K562 (cell line): ENCODE results near the gene STIM1. TPM values are rescaled to one million over a fixed set of nuclear protein-coding genes. Genes with fewer than 3 reads are reported as not detected.
A peak's percentile ranks its signal among the peaks of the same experiment; 100 is the strongest.

Source experiments
- ATAC-seq: fragments of 200-7000 bp; cut with Tn5 transposase; 3 replicates; pipeline ENCODE4 v1.9.1; 2020; ENCODE audit warnings: moderate library complexity
- Bru-seq: library from RNA; stranded (reverse); fragments of 400-500 nt; gene quantifications from one replicate; lab custom pipeline; 2021; lab: Mats Ljungman, UMichigan
- BruChase-seq, 2 experiments: library from RNA; stranded (reverse); fragments of 400-500 nt; gene quantifications; one replicate each; lab custom pipeline; 2021; lab: Mats Ljungman, UMichigan
- BruUV-seq: library from RNA; stranded (reverse); fragments of 400-500 nt; replicated peaks from 2 replicates; lab custom pipeline; 2021; lab: Mats Ljungman, UMichigan
- CTCF ChIA-PET: fragments of 300-600 bp; formaldehyde crosslinking; extraction: SDS; loops from one replicate; lab custom pipeline; 2021; ENCODE audit warnings: low intra/inter-chr PET ratio; lab: Yijun Ruan, JAX
- POLR2A ChIA-PET: fragments of 300-600, 350-650 bp; sonication (Branson Sonifier 250); formaldehyde crosslinking; extraction: SDS; loops from one replicate; lab custom pipeline; 2021; ENCODE audit warnings: antibody characterized with exemption, inconsistent platforms; lab: Yijun Ruan, JAX
- DNase-seq, 4 experiments: peaks; one replicate each; pipeline versions ENCODE4 v3.0.0 to v3.0.0-alpha.2; 2011 to 2018; ENCODE audit warnings: low spot score in 3 of 4, mixed read lengths in 3 of 4; ENCODE audit errors: extremely low read depth in 1 of 4
- FAIRE-seq: peaks from 2 replicates; lab custom pipeline; 2011; peaks lifted over from hg19 to GRCh38; lab: Jason Lieb, UNC
- H2AFZ ChIP-seq: 2 replicates; pipeline ENCODE4 v1.6.0; 2011; ENCODE audit warnings: low read depth, low read length, control low read depth, inconsistent platforms
- H3K27ac ChIP-seq: fragments of 200-600 bp; 3 replicates; pipeline ENCODE4 v1.8.0; 2011; ENCODE audit warnings: low read depth, mild to moderate bottlenecking, control low read depth, inconsistent platforms, low read length, moderate library complexity, mixed read lengths; ENCODE audit errors: extremely low read depth
- H3K27me3 ChIP-seq, 2 experiments: fragments of 300-600 bp in 1 of 2; 2 replicates in 1 of 2; 3 replicates in 1 of 2; pipeline versions ENCODE4 v1.6.0 to v1.8.0; 2011; ENCODE audit warnings: inconsistent platforms in 2 of 2, low read length in 2 of 2, mild to moderate bottlenecking in 1 of 2, mixed read lengths in 1 of 2, moderate library complexity in 1 of 2; ENCODE audit not compliant: control insufficient read depth in 2 of 2, insufficient read depth in 2 of 2
- H3K36me3 ChIP-seq: fragments of 300-600 bp; 3 replicates; pipeline ENCODE4 v1.8.0; 2011; ENCODE audit warnings: mild to moderate bottlenecking, low read length, inconsistent platforms; ENCODE audit not compliant: control insufficient read depth, insufficient read depth
- H3K4me1 ChIP-seq, 2 experiments: fragments of 200-600 bp in 1 of 2; replicated peaks in 1 of 2; 2 replicates in 1 of 2; 3 replicates in 1 of 2; pipeline versions ENCODE4 v1.5.1 to v1.8.0; 2011; ENCODE audit warnings: inconsistent platforms in 2 of 2, low read length in 2 of 2, mild to moderate bottlenecking in 1 of 2, mixed read lengths in 1 of 2, moderate library complexity in 1 of 2; ENCODE audit not compliant: control insufficient read depth in 2 of 2, insufficient read depth in 2 of 2
- H3K4me2 ChIP-seq: 2 replicates; pipeline ENCODE4 v1.6.1; 2011; ENCODE audit warnings: low read length, control low read depth, inconsistent platforms, mixed read lengths; ENCODE audit not compliant: insufficient read depth
- H3K4me3 ChIP-seq: fragments of 200-600 bp; sonication (generic), shearing (Covaris generic); 2 replicates; pipeline ENCODE4 v1.5.1; 2016; ENCODE audit warnings: control low read depth, inconsistent platforms
- H3K79me2 ChIP-seq: fragments of 200-600 bp; 3 replicates; pipeline ENCODE4 v1.8.0; 2011; ENCODE audit warnings: low read length, inconsistent platforms; ENCODE audit not compliant: control insufficient read depth, insufficient read depth
- H3K9ac ChIP-seq, 2 experiments: 2 replicates each; pipeline versions ENCODE4 v1.6.0 to v1.6.1; 2011; ENCODE audit warnings: low read depth in 2 of 2, low read length in 2 of 2, control low read depth in 1 of 2, inconsistent platforms in 1 of 2, mild to moderate bottlenecking in 1 of 2, mixed read lengths in 1 of 2; ENCODE audit not compliant: insufficient read depth in 1 of 2
- H3K9me1 ChIP-seq: one replicate; pipeline ENCODE4 v1.6.0; 2011; ENCODE audit warnings: inconsistent platforms, mild to moderate bottlenecking, low read length, moderate library complexity; ENCODE audit not compliant: control insufficient read depth, insufficient read depth
- H3K9me3 ChIP-seq: replicated peaks from 2 replicates; pipeline ENCODE4 v1.5.1; 2011; ENCODE audit warnings: low read depth, low read length, inconsistent platforms; ENCODE audit not compliant: control insufficient read depth, insufficient read depth
- H4K20me1 ChIP-seq: replicated peaks from 2 replicates; pipeline ENCODE4 v1.6.1; 2011; ENCODE audit warnings: low read length, inconsistent platforms, mixed read lengths; ENCODE audit not compliant: control insufficient read depth, insufficient read depth
- DACH1 ChIP-seq: fragments of 450-650 bp; IDR thresholded peaks from 2 replicates; pipeline ENCODE4 v1.6.1; 2018; ENCODE audit not compliant: partially characterized antibody
- HNRNPL ChIP-seq: fragments of 200-400 bp; formaldehyde crosslinking; IDR thresholded peaks from 2 replicates; pipeline ENCODE4 v1.6.1; 2017; ENCODE audit warnings: low read depth, mild to moderate bottlenecking, low read length
- KLF1 ChIP-seq: fragments of 450-650 bp; IDR thresholded peaks from 2 replicates; pipeline ENCODE4 v1.6.1; 2016; ENCODE audit warnings: missing genetic modification characterization, missing compliant biosample characterization
- KLF13 ChIP-seq: fragments of 450-650 bp; IDR thresholded peaks from 2 replicates; pipeline ENCODE4 v1.6.1; 2016; ENCODE audit warnings: missing genetic modification characterization, low read depth, mild to moderate bottlenecking, missing compliant biosample characterization, moderate library complexity, borderline replicate concordance
- PHF21A ChIP-seq: fragments of 450-650 bp; IDR thresholded peaks from 2 replicates; pipeline ENCODE4 v1.6.1; 2017; ENCODE audit warnings: low read depth, borderline replicate concordance
- POLR2AphosphoS5 ChIP-seq: IDR thresholded peaks from 2 replicates; pipeline ENCODE4 v1.6.1; 2011; ENCODE audit warnings: mild to moderate bottlenecking, low read depth, low read length, moderate library complexity; ENCODE audit not compliant: control insufficient read depth, insufficient read depth
- RFX1 ChIP-seq: fragments of 450-650 bp; IDR thresholded peaks from 2 replicates; pipeline ENCODE4 v1.6.1; 2016; ENCODE audit warnings: mild to moderate bottlenecking, moderate library complexity
- TBL1XR1 ChIP-seq, 2 experiments: IDR thresholded peaks; 2 replicates each; pipeline ENCODE4 v1.6.1; 2012; ENCODE audit warnings: improper control_type of control experiment in 2 of 2, low read length in 2 of 2, mild to moderate bottlenecking in 1 of 2
- WGBS: fragments of 100-300 bp; shearing (Covaris generic); methylation state at CpG from one replicate; pipeline ENCODE4 v1.1.6; 2016; ENCODE audit warnings: low coverage, mixed read lengths; ENCODE audit not compliant: insufficient coverage; ENCODE audit errors: missing lambda C conversion rate; 5-methylcytosine and 5-hydroxymethylcytosine counted together
- in situ Hi-C: fragments of 300-500 bp; cut with MboI; formaldehyde crosslinking; loops from 4 replicates; pipeline ENCODE4 v1.15.0; 2018; ENCODE audit warnings: inconsistent platforms, mixed read lengths
- intact Hi-C: fragments of 100-400 bp; cut with micrococcal nuclease; formaldehyde crosslinking; loops from 2 replicates; pipeline ENCODE4 v1.14.2; 2022
- long read RNA-seq, 3 experiments: library from polyadenylated mRNA in 2 of 3; library from RNA in 1 of 3; unstranded in 2 of 3; stranded (forward) in 1 of 3; transcript quantifications; one replicate each; pipeline ENCODE4 v2.0.0, GENCODE V29; 2019 to 2022
- polyA minus RNA-seq, 3 experiments: library from RNA; depleted of rRNA, polyadenylated mRNA; stranded (reverse); fragments of >200 nt; gene quantifications; 2 replicates each; pipeline ENCODE4 v1.2.3, GENCODE V29; 2011
- polyA plus RNA-seq, 8 experiments: library from polyadenylated mRNA; depleted of rRNA in 4 of 8; stranded (reverse) in 5 of 8; unstranded in 3 of 8; fragments of >200 nt; fragmentation: Nextera tagmentation in 2 of 8; fragmentation: Illumina TruSeq in 1 of 8; extraction: Ambion mirVana in 2 of 8; extraction: Trizol in 1 of 8; gene quantifications; 2 replicates each; pipeline versions ENCODE4 v1.2.1 to v1.2.3, GENCODE V29; 2011 to 2014; ENCODE audit warnings: inconsistent platforms in 1 of 8, missing spikeins in 1 of 8
- total RNA-seq, 7 experiments: library from RNA; depleted of rRNA in 6 of 7; stranded (reverse); fragments of >200 nt in 6 of 7; fragmentation: Illumina TruSeq in 2 of 7; extraction: Trizol in 2 of 7; gene quantifications; 2 replicates each; pipeline versions ENCODE4 v1.2.1 to v1.2.3, GENCODE V29; 2011 to 2021; ENCODE audit warnings: low replicate concordance in 1 of 7
- TF ChIP-seq, protein P1 (sequence below): fragments of 450-650 bp; IDR thresholded peaks from 2 replicates; pipeline ENCODE4 v1.7.1; 2018; ENCODE audit warnings: mild to moderate bottlenecking, low read depth; ENCODE audit not compliant: partially characterized antibody
- TF ChIP-seq, protein P2 (sequence below): fragments of 200-800 bp; sonication (Bioruptor generic); IDR thresholded peaks from 2 replicates; pipeline ENCODE4 v1.6.1; 2017; ENCODE audit warnings: missing genetic modification characterization, missing compliant biosample characterization

Gene STIM1
- total RNA-seq (2011; cell fraction: chromatin; rRNA removed; ENCODE audit: low replicate concordance) = 148 and 250 TPM in 2 replicates
- 183 and 205 TPM in 2 replicates for total RNA-seq (2011; cell fraction: nucleolus; rRNA removed)
- 147 and 198 TPM in 2 replicates for total RNA-seq (2011; cell fraction: nucleoplasm; rRNA removed)
- 22.1 and 23.9 TPM in 2 replicates for total RNA-seq (2014; rRNA removed)
- 25.8 and 28.2 TPM in 2 replicates for total RNA-seq (2014; rRNA removed; fragmentation: Illumina TruSeq; extraction: Trizol)
- 18.3 and 20.6 TPM in 2 replicates for total RNA-seq (2015; rRNA removed; fragmentation: Illumina TruSeq; extraction: Trizol)
- 50.4 and 50.5 TPM in 2 replicates for total RNA-seq (2021)
- polyA plus RNA-seq (2011; rRNA removed) = 30.2 and 42.1 TPM in 2 replicates
- 32.2 and 32.4 TPM in 2 replicates for polyA plus RNA-seq (2011; cell fraction: cytosol; rRNA removed)
- polyA plus RNA-seq (2011; cell fraction: nucleus; rRNA removed) = 47.0 and 55.3 TPM in 2 replicates
- 55.9 and 67.3 TPM in 2 replicates for polyA plus RNA-seq (2012)
- 38.8 and 39.1 TPM in 2 replicates for polyA plus RNA-seq (2014; fragmentation: Illumina TruSeq; extraction: Trizol)
- polyA plus RNA-seq (2014; fragmentation: Nextera tagmentation; extraction: Ambion mirVana) = 1 to 10 TPM; 7.7 to 8.0 TPM
- 22.5 and 24.7 TPM in 2 replicates for polyA plus RNA-seq (2014; rRNA removed)
- 160 and 190 TPM in 2 replicates for polyA minus RNA-seq (2011; rRNA and poly(A)+ RNA removed)
- 46.1 and 63.4 TPM in 2 replicates for polyA minus RNA-seq (2011; cell fraction: cytosol; rRNA and poly(A)+ RNA removed)
- polyA minus RNA-seq (2011; cell fraction: nucleus; rRNA and poly(A)+ RNA removed) = 30.4 and 55.1 TPM in 2 replicates
- percentile 77 among the genes with signal in this experiment for Bru-seq, nascent RNA
- percentile 76 among the genes with signal in this experiment for BruChase-seq, experiment 1, labeled RNA remaining after a 2-hour chase
- percentile 72 among the genes with signal in this experiment for BruChase-seq, experiment 2, labeled RNA remaining after a 6-hour chase
- long read RNA-seq, experiment 1, full-length matches to known transcripts = 16 of 62 reads
- long read RNA-seq, experiment 1, partial matches to known transcripts = 44 of 62 reads
- long read RNA-seq, experiment 1, other reads (novel, unspliced or antisense) = 2 of 62 reads
- long read RNA-seq, experiment 2, full-length matches to known transcripts = 19 of 53 reads
- long read RNA-seq, experiment 2, partial matches to known transcripts = 19 of 53 reads
- long read RNA-seq, experiment 2, other reads (novel, unspliced or antisense) = 15 of 53 reads
- long read RNA-seq, experiment 3, full-length matches to known transcripts = 3 of 9 reads
- long read RNA-seq, experiment 3, partial matches to known transcripts = 4 of 9 reads
- long read RNA-seq, experiment 3, other reads (novel, unspliced or antisense) = 2 of 9 reads

DNA sequence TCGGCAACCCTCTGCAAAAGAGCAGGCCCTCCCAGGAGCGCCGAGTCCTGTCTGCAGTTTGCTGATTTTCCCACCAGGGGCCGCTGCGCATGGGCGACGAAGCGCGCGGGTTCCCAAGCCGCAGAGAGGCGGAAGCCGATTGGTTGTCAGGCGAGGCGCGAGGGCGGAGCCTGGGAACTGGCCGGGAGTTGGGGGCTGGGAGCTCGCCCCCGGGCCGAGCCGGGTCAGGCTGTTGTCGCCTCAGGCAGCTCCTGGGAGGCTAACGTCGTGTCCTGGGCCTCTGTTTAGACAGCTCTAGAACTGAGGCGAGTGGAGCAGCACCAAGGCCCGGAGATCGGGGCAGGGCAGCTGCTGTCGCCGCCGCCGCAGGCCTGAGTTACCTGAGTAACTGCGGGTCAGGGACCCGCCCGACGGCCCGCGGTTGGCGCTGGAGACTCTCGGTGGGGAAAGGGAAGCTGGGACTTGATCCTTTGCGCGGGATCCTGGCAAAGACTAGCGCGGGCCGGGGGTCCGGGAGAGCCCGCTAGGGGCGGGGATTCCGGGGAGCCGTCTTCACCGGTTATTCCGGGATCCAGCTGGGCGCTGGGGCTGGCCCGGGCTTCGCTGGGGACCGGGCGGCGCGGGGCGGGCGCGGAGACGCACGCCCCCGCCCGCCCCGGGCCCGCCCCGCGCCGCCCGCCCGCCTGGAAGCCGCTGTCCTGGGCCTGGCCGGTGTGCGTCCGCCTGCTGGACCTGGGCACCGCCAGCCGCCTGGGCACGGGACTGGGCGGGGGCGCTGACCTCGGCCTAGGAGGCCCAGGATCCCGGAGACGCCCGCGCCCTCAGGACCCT is at the start of gene STIM1:
STIM1 (plus strand) TSS at position 688 of the 831 bp plus-strand sequence. CDS start 607 bp downstream, outside the sequence.
- peaks cover 42 to 44% of the 10 kb centered on the region in 2 experiments for H3K4me1 ChIP-seq
- intact Hi-C loops = loop anchor here (1.0 to 5.0 kb wide), 5 partner anchors 23 to 217 kb away; no protein-coding TSS in a partner anchor
- TF ChIP-seq PHF21A (peak; percentile 40; the same call in 1 of the 2 replicates), RFX1 (peak; percentile 43), HNRNPL (peak; percentile 81), TBL1XR1 (IDR thresholded peaks at IDR 0.05; ENCODE audit: low read length in 2 of 2) (peak in 1 of 2 experiments; percentile 32; a peak in 1 of 4 replicates), DACH1 (peak; percentile 28), POLR2AphosphoS5 (peak; percentile 67), KLF13 (tag) (peak; percentile 9; the same call in 1 of the 2 replicates), KLF1 (0 out of 2 replicates have a peak, but pooled peaks have one; percentile 12)
- TF ChIP-seq, protein P1, sequence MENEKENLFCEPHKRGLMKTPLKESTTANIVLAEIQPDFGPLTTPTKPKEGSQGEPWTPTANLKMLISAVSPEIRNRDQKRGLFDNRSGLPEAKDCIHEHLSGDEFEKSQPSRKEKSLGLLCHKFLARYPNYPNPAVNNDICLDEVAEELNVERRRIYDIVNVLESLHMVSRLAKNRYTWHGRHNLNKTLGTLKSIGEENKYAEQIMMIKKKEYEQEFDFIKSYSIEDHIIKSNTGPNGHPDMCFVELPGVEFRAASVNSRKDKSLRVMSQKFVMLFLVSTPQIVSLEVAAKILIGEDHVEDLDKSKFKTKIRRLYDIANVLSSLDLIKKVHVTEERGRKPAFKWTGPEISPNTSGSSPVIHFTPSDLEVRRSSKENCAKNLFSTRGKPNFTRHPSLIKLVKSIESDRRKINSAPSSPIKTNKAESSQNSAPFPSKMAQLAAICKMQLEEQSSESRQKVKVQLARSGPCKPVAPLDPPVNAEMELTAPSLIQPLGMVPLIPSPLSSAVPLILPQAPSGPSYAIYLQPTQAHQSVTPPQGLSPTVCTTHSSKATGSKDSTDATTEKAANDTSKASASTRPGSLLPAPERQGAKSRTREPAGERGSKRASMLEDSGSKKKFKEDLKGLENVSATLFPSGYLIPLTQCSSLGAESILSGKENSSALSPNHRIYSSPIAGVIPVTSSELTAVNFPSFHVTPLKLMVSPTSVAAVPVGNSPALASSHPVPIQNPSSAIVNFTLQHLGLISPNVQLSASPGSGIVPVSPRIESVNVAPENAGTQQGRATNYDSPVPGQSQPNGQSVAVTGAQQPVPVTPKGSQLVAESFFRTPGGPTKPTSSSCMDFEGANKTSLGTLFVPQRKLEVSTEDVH = peak; percentile 65
- TF ChIP-seq, protein P2, sequence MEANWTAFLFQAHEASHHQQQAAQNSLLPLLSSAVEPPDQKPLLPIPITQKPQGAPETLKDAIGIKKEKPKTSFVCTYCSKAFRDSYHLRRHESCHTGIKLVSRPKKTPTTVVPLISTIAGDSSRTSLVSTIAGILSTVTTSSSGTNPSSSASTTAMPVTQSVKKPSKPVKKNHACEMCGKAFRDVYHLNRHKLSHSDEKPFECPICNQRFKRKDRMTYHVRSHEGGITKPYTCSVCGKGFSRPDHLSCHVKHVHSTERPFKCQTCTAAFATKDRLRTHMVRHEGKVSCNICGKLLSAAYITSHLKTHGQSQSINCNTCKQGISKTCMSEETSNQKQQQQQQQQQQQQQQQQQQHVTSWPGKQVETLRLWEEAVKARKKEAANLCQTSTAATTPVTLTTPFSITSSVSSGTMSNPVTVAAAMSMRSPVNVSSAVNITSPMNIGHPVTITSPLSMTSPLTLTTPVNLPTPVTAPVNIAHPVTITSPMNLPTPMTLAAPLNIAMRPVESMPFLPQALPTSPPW (CRISPR knock-in tag) = 0 out of 2 replicates have a peak, but pooled peaks have one; percentile 55

More for the DNA sequence above, at the start of gene STIM1:
- ATAC-seq (peak; percentile 80), FAIRE-seq (peak; percentile 77), DNase-seq (peak; percentile 94 to 97 (median 96))
- Histone ChIP-seq H3K36me3 (no peaks in the 10 kb centered on the region), H3K27ac (peak within 1 kb of the TSS; percentile 86), H2AFZ (peak within 1 kb of the TSS; percentile 95), H3K9ac (peak within 1 kb of the TSS; percentile 77 to 93), H3K9me3 (no peaks in the 10 kb centered on the region), H3K79me2 (peaks cover 47% of the 10 kb centered on the region), H3K27me3 (no peaks in the 10 kb centered on the region), H3K9me1 (no peaks in the 10 kb centered on the region), H3K4me2 (peak within 1 kb of the TSS; percentile 94), H4K20me1 (no peaks in the 10 kb centered on the region), H3K4me3 (peak within 1 kb of the TSS; percentile 62)
- under 1% methylated on average over 49 of the region's 87 CpGs for WGBS
- in situ Hi-C loops = no loop called here
- ChIA-PET POLR2A (interaction anchor here (0.6 to 2.4 kb wide), 28 partner anchors 9 to 477 kb away, joined by 3 to 13 read pairs (median 4); partner anchors contain the start of genes RHOG and RRM1), CTCF (interaction anchor here (0.5 to 1.7 kb wide), 2 partner anchors 109 to 218 kb away, joined by 5 to 6 read pairs; no protein-coding TSS in a partner anchor)
- TSS peak; percentile 70 for BruUV-seq
